ENCODE results near the gene TSPAN4.

Gene TSPAN4

GRCh38 chr11:833114-833791 lies 9.4 kb upstream of the TSPAN4 start:
- Mint-ChIP-seq H3K36me3 (peaks cover 15 to 23% of the 10 kb centered on the region in 2 donors), H3K4me3 (peak overlapping the region; percentile 77 to 78), H3K4me1 (peaks cover 25 to 65% of the 10 kb centered on the region in 2 donors), H3K27me3 (peaks cover 31 to 40% of the 10 kb centered on the region in 2 donors), H3K27ac (no peak overlapping the region), H3K9me3 (no peaks in the 10 kb centered on the region)
- no peak for DNase-seq
- peak; percentile 51 to 53 for ATAC-seq (replicated peaks)

- ATAC-seq (replicated peaks) = no peak
- peak overlapping the region; percentile 25 for H3K27ac Mint-ChIP-seq
Observed at GRCh38 chr11:833849-834311, 8.8 kb upstream of the TSPAN4 start.

GRCh38 chr11:834371-835316 lies 8.0 kb upstream of the TSPAN4 start:
- Mint-ChIP-seq H3K27ac (peak overlapping the region; percentile 37), H3K4me1 (peaks cover 15 to 63% of the 10 kb centered on the region in 2 donors), H3K9me3 (no peaks in the 10 kb centered on the region), H3K27me3 (peaks cover 17 to 27% of the 10 kb centered on the region in 2 donors), H3K36me3 (peaks cover 23 to 32% of the 10 kb centered on the region in 2 donors), H3K4me3 (peak overlapping the region; percentile 77 to 78)
- no peak for DNase-seq
- ATAC-seq (replicated peaks) = no peak

More at GRCh38 chr11:833849-834311, 8.8 kb upstream of the TSPAN4 start:
- H3K4me3 Mint-ChIP-seq = peak overlapping the region; percentile 77 to 78
- peaks cover 24 to 34% of the 10 kb centered on the region in 2 donors for H3K27me3 Mint-ChIP-seq
- peaks cover 21 to 65% of the 10 kb centered on the region in 2 donors for H3K4me1 Mint-ChIP-seq
- no peaks in the 10 kb centered on the region for H3K9me3 Mint-ChIP-seq
- no peak for DNase-seq
- H3K36me3 Mint-ChIP-seq = peaks cover 20 to 28% of the 10 kb centered on the region in 2 donors

- Mint-ChIP-seq H3K4me1 (peaks cover 27 to 65% of the 10 kb centered on the region in 2 donors), H3K9me3 (no peaks in the 10 kb centered on the region), H3K27ac (no peak overlapping the region), H3K36me3 (peaks cover 34 to 44% of the 10 kb centered on the region in 2 donors), H3K4me3 (no peak overlapping the region), H3K27me3 (peaks cover 6 to 13% of the 10 kb centered on the region in 2 donors)
- DNase-seq (no peak), ATAC-seq (replicated peaks) (no peak)
Observed at GRCh38 chr11:836274-836673, 6.4 kb upstream of the TSPAN4 start.

GRCh38 chr11:836700-837099 lies 6.0 kb upstream of the TSPAN4 start:
- Mint-ChIP-seq H3K27ac (peak overlapping the region; percentile 20), H3K36me3 (peaks cover 34 to 45% of the 10 kb centered on the region in 2 donors), H3K9me3 (no peaks in the 10 kb centered on the region), H3K4me1 (peaks cover 28 to 64% of the 10 kb centered on the region in 2 donors), H3K27me3 (peaks cover 2 to 9% of the 10 kb centered on the region in 2 donors), H3K4me3 (no peak overlapping the region)
- ATAC-seq (replicated peaks) = no peak
- DNase-seq = no peak

- no peak overlapping the region for H3K4me3 Mint-ChIP-seq
- DNase-seq = no peak
Observed at GRCh38 chr11:837189-837989, 5.3 kb upstream of the TSPAN4 start.

GRCh38 chr11:837990-838307 lies 4.7 kb upstream of the TSPAN4 start:
- Mint-ChIP-seq H3K27me3 (no peaks in the 10 kb centered on the region), H3K4me1 (peaks cover 22 to 55% of the 10 kb centered on the region in 2 donors), H3K36me3 (peaks cover 34 to 45% of the 10 kb centered on the region in 2 donors), H3K9me3 (no peaks in the 10 kb centered on the region), H3K27ac (no peak overlapping the region), H3K4me3 (no peak overlapping the region)
- no peak for ATAC-seq (replicated peaks)
- no peak for DNase-seq

More at GRCh38 chr11:837189-837989, 5.3 kb upstream of the TSPAN4 start:
- Mint-ChIP-seq H3K9me3 (no peaks in the 10 kb centered on the region), H3K36me3 (peaks cover 34 to 45% of the 10 kb centered on the region in 2 donors), H3K4me1 (peaks cover 23 to 57% of the 10 kb centered on the region in 2 donors), H3K27me3 (peaks cover 0 to 2% of the 10 kb centered on the region in 2 donors), H3K27ac (no peak overlapping the region)
- ATAC-seq (replicated peaks) = no peak

GRCh38 chr11:838441-839279 lies 4.0 kb upstream of the TSPAN4 start:
- Mint-ChIP-seq H3K27me3 (peaks cover 4 to 5% of the 10 kb centered on the region in 2 donors), H3K36me3 (peaks cover 36 to 45% of the 10 kb centered on the region in 2 donors), H3K4me1 (peaks cover 26 to 58% of the 10 kb centered on the region in 2 donors), H3K4me3 (peak overlapping the region in 1 of 2 donors; percentile 30), H3K9me3 (no peaks in the 10 kb centered on the region), H3K27ac (no peak overlapping the region)
- no peak for ATAC-seq (replicated peaks)
- no peak for DNase-seq

- Mint-ChIP-seq H3K4me3 (no peak overlapping the region), H3K4me1 (peaks cover 26 to 58% of the 10 kb centered on the region in 2 donors), H3K27me3 (peaks cover 7 to 9% of the 10 kb centered on the region in 2 donors), H3K27ac (no peak overlapping the region), H3K36me3 (peaks cover 36 to 45% of the 10 kb centered on the region in 2 donors), H3K9me3 (no peaks in the 10 kb centered on the region)
- DNase-seq = no peak
- ATAC-seq (replicated peaks) = no peak
Observed at GRCh38 chr11:839280-839623, 3.4 kb upstream of the TSPAN4 start.

GRCh38 chr11:839875-840617 lies 2.6 kb upstream of the TSPAN4 start:
- peak overlapping the region; percentile 17 to 90 for H3K4me3 Mint-ChIP-seq
- H3K36me3 Mint-ChIP-seq = peaks cover 36 to 45% of the 10 kb centered on the region in 2 donors
- no peak for ATAC-seq (replicated peaks)
- H3K27ac Mint-ChIP-seq = peak overlapping the region; percentile 5
- H3K27me3 Mint-ChIP-seq = peaks cover 7 to 14% of the 10 kb centered on the region in 2 donors
- H3K9me3 Mint-ChIP-seq = no peaks in the 10 kb centered on the region
- H3K4me1 Mint-ChIP-seq = peaks cover 27 to 56% of the 10 kb centered on the region in 2 donors
- DNase-seq = no peak

GRCh38 chr11:841981-842369 lies 677 bp upstream of the TSPAN4 start:
- peak overlapping the region; percentile 94 for H3K27ac Mint-ChIP-seq
- peaks cover 10 to 14% of the 10 kb centered on the region in 2 donors for H3K27me3 Mint-ChIP-seq
- DNase-seq (no peak), ATAC-seq (replicated peaks) (peak; percentile 49 to 56)
- H3K4me1 Mint-ChIP-seq = peaks cover 27 to 55% of the 10 kb centered on the region in 2 donors
- H3K4me3 Mint-ChIP-seq = peak overlapping the region; percentile 88 to 90
- H3K9me3 Mint-ChIP-seq = no peaks in the 10 kb centered on the region
- peaks cover 27 to 32% of the 10 kb centered on the region in 2 donors for H3K36me3 Mint-ChIP-seq

GRCh38 chr11:843086-843734 lies 558 bp downstream of the TSPAN4 start:
- no peak for DNase-seq
- H3K4me3 Mint-ChIP-seq = peak overlapping the region; percentile 80 to 90
- H3K36me3 Mint-ChIP-seq = peaks cover 20 to 23% of the 10 kb centered on the region in 2 donors
- peak; percentile 3 for ATAC-seq (replicated peaks)
- H3K27me3 Mint-ChIP-seq = peaks cover 10 to 14% of the 10 kb centered on the region in 2 donors
- H3K4me1 Mint-ChIP-seq = peaks cover 27 to 52% of the 10 kb centered on the region in 2 donors
- no peaks in the 10 kb centered on the region for H3K9me3 Mint-ChIP-seq
- H3K27ac Mint-ChIP-seq = peak overlapping the region; percentile 71
